ENCODE measurements around the gene PPM1N. TPM values are rescaled to one million over a fixed set of nuclear protein-coding genes. Genes with fewer than 3 reads are reported as not detected.

PPM1N gene
- total RNA-seq, 1 donor = 1.3 TPM

GRCh38 chr19:45483033-45483432 is 15.2 kb upstream of the PPM1N start:
- DNase-seq (ENCODE audit: low read depth) = no peak
- H3K4me3 ChIP-seq (ENCODE audit: low read depth, low read length) = no peak overlapping the region
- TF ChIP-seq, protein P1, sequence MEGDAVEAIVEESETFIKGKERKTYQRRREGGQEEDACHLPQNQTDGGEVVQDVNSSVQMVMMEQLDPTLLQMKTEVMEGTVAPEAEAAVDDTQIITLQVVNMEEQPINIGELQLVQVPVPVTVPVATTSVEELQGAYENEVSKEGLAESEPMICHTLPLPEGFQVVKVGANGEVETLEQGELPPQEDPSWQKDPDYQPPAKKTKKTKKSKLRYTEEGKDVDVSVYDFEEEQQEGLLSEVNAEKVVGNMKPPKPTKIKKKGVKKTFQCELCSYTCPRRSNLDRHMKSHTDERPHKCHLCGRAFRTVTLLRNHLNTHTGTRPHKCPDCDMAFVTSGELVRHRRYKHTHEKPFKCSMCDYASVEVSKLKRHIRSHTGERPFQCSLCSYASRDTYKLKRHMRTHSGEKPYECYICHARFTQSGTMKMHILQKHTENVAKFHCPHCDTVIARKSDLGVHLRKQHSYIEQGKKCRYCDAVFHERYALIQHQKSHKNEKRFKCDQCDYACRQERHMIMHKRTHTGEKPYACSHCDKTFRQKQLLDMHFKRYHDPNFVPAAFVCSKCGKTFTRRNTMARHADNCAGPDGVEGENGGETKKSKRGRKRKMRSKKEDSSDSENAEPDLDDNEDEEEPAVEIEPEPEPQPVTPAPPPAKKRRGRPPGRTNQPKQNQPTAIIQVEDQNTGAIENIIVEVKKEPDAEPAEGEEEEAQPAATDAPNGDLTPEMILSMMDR (IDR thresholded peaks at IDR 0.05; ENCODE audit: insufficient read depth, low read depth, low read length) = no peak

DNA sequence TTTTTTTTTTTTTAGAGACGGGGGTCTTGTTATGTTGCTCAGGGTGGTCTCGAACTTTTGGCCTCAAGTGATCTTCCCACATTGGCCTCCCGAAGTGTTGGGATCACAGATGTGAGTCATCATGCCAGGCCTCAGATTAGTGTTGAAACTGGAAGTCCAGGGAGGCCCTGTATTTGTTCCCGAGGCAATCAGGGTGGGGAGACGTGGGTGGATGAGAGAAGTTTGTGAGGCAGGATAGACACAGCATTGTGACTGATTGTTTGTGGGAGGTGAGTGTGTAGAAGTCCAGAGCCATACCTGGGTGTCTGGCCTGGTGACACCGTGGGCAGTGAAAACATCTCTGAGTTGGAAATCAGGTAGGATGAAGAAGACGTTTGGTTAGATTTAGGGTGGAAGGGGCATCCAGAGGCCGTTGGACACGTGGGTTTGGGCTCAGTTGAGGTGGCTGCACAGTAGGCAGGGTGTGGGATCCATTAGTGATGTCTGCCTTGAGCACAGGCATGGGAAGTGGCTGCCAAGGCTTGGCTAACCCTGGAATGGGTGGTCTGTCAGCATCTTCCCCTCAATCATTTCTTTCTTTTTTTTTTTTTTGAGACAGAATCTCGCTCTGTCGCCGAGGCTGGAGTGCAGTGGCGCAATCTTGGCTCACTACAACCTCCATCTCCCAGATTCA is 13.8 kb upstream of the PPM1N start:
- H3K4me3 ChIP-seq (ENCODE audit: low read depth, low read length) = no peak overlapping the region
- DNase-seq (ENCODE audit: low read depth) = no peak
- TF ChIP-seq, protein P1 (IDR thresholded peaks at IDR 0.05; ENCODE audit: insufficient read depth, low read depth, low read length) = no peak

GRCh38 chr19:45485305-45486077 is 12.8 kb upstream of the PPM1N start:
- peak overlapping the region; percentile 82 for H3K4me3 ChIP-seq (ENCODE audit: low read depth, low read length)
- TF ChIP-seq, protein P1 (IDR thresholded peaks at IDR 0.05; ENCODE audit: insufficient read depth, low read depth, low read length) = peak; percentile 91
- DNase-seq (ENCODE audit: low read depth) = peak; percentile 93

- no peak overlapping the region for H3K4me3 ChIP-seq (ENCODE audit: low read depth, low read length)
- DNase-seq (ENCODE audit: low read depth) = no peak
- TF ChIP-seq, protein P1 (IDR thresholded peaks at IDR 0.05; ENCODE audit: insufficient read depth, low read depth, low read length) = no peak
Observed at GRCh38 chr19:45488708-45489107, 9.5 kb upstream of the PPM1N start.

- no peak overlapping the region for H3K4me3 ChIP-seq (ENCODE audit: low read depth, low read length)
- TF ChIP-seq, protein P1 (IDR thresholded peaks at IDR 0.05; ENCODE audit: insufficient read depth, low read depth, low read length) = no peak
Observed at GRCh38 chr19:45489216-45489855, 8.9 kb upstream of the PPM1N start.

DNA sequence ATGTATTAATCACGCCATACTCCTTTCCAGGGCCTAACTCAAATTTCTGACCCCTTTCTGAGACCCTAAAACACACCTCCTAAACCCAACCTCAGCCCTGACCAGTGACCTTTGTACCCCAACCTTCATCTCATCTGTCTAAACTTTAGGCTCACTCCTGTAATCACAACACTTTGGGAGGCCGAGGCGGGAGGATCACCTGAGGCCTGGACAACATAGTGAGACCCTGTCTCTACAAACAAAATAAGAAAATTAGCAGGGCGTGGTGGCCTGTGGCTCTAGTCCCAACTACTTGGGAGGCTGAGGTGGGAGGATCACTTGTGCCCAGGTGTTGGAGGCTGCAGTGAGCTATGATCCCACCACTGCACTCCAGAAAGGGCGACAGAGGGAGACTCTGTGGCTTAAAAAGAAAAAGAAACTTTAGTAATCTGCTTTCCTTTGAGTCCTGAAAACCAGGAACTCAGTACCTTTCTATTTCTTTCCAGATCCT is 6.1 kb upstream of the PPM1N start:
- no peak for DNase-seq (ENCODE audit: low read depth)
- peak overlapping the region; percentile 86 for H3K4me3 ChIP-seq (ENCODE audit: low read depth, low read length)
- TF ChIP-seq, protein P1 (IDR thresholded peaks at IDR 0.05; ENCODE audit: insufficient read depth, low read depth, low read length) = no peak

More at GRCh38 chr19:45489216-45489855, 8.9 kb upstream of the PPM1N start:
- DNase-seq (ENCODE audit: low read depth) = no peak
